Type B pancreatic cell (in vitro differentiated cells): ENCODE measurements around the gene PLD5. TPM values are rescaled to one million over a fixed set of nuclear protein-coding genes. Genes with fewer than 3 reads are reported as not detected.

Source experiments
- DNase-seq: peaks from one replicate; pipeline ENCODE4 v3.0.0; 2021; ENCODE audit warnings: mixed read lengths; ENCODE audit not compliant: unreplicated experiment; ENCODE audit errors: extremely low spot score
- H3K27ac Mint-ChIP-seq: 2 replicates; pipeline ENCODE4 v1.8.0; 2021; ENCODE audit warnings: mild to moderate bottlenecking, mixed read lengths
- H3K27me3 Mint-ChIP-seq: 2 replicates; pipeline ENCODE4 v1.8.0; 2021; ENCODE audit warnings: mixed read lengths
- H3K36me3 Mint-ChIP-seq: 2 replicates; pipeline ENCODE4 v1.8.0; 2021; ENCODE audit warnings: mixed read lengths
- H3K4me1 Mint-ChIP-seq: one replicate; pipeline ENCODE4 v1.8.0; 2021; ENCODE audit warnings: mixed read lengths; ENCODE audit not compliant: unreplicated experiment
- H3K4me3 Mint-ChIP-seq: 2 replicates; pipeline ENCODE4 v1.8.0; 2021; ENCODE audit warnings: mild to moderate bottlenecking, mixed read lengths
- H3K9me3 Mint-ChIP-seq: 2 replicates; pipeline ENCODE4 v1.8.0; 2021; ENCODE audit warnings: mixed read lengths
- CTCF ChIP-seq: fragments of 200-600 bp; sonication (generic); conservative IDR thresholded peaks from 2 replicates; pipeline ENCODE4 v1.5.0; 2021; ENCODE audit warnings: antibody characterized with exemption, mild to moderate bottlenecking
- total RNA-seq: library from RNA; stranded (reverse); gene quantifications from 2 replicates; pipeline ENCODE4 v1.2.1, GENCODE V29; 2021; ENCODE audit warnings: low replicate concordance

The PLD5 gene
- total RNA-seq, 1 donor from 2014 or later = 2.6 TPM

- no peak for TF ChIP-seq CTCF
- H3K36me3 Mint-ChIP-seq = no peaks in the 10 kb centered on the region
- no peaks in the 10 kb centered on the region for H3K4me1 Mint-ChIP-seq
- DNase-seq = no peak
- no peak overlapping the region for H3K27ac Mint-ChIP-seq
- H3K9me3 Mint-ChIP-seq = no peaks in the 10 kb centered on the region
- H3K4me3 Mint-ChIP-seq = no peak overlapping the region
- no peaks in the 10 kb centered on the region for H3K27me3 Mint-ChIP-seq
Measured at GRCh38 chr1:242140836-242141235, 383.7 kb downstream of the PLD5 start.

GRCh38 chr1:242139986-242140385 is 384.5 kb downstream of the PLD5 start:
- H3K27me3 Mint-ChIP-seq = no peaks in the 10 kb centered on the region
- H3K36me3 Mint-ChIP-seq = no peaks in the 10 kb centered on the region
- no peak overlapping the region for H3K27ac Mint-ChIP-seq
- no peaks in the 10 kb centered on the region for H3K9me3 Mint-ChIP-seq
- no peak for DNase-seq
- no peak for TF ChIP-seq CTCF
- H3K4me3 Mint-ChIP-seq = no peak overlapping the region
- H3K4me1 Mint-ChIP-seq = no peaks in the 10 kb centered on the region

- no peak for TF ChIP-seq CTCF
- no peaks in the 10 kb centered on the region for H3K9me3 Mint-ChIP-seq
- DNase-seq = no peak
- H3K4me3 Mint-ChIP-seq = no peak overlapping the region
- H3K27ac Mint-ChIP-seq = no peak overlapping the region
- H3K4me1 Mint-ChIP-seq = no peaks in the 10 kb centered on the region
- no peaks in the 10 kb centered on the region for H3K27me3 Mint-ChIP-seq
- no peaks in the 10 kb centered on the region for H3K36me3 Mint-ChIP-seq
Measured at GRCh38 chr1:242139442-242139841, 385.1 kb downstream of the PLD5 start.

GRCh38 chr1:242133796-242134195 is 390.7 kb downstream of the PLD5 start:
- no peak for DNase-seq
- H3K9me3 Mint-ChIP-seq = peaks cover 12% of the 10 kb centered on the region
- peaks cover 8% of the 10 kb centered on the region for H3K4me1 Mint-ChIP-seq
- H3K36me3 Mint-ChIP-seq = no peaks in the 10 kb centered on the region
- no peak for TF ChIP-seq CTCF
- H3K27me3 Mint-ChIP-seq = no peaks in the 10 kb centered on the region
- no peak overlapping the region for H3K27ac Mint-ChIP-seq
- no peak overlapping the region for H3K4me3 Mint-ChIP-seq

GRCh38 chr1:242133351-242133750 is 391.1 kb downstream of the PLD5 start:
- Mint-ChIP-seq H3K4me3 (no peak overlapping the region), H3K27ac (no peak overlapping the region), H3K36me3 (no peaks in the 10 kb centered on the region), H3K4me1 (peaks cover 8% of the 10 kb centered on the region), H3K27me3 (no peaks in the 10 kb centered on the region), H3K9me3 (peaks cover 12% of the 10 kb centered on the region)
- DNase-seq = no peak
- no peak for TF ChIP-seq CTCF
